Suprapubic skin (tissue), 4 donors: ENCODE measurements around the gene MED13L.

Experiments used
- CTCF ChIP-seq, 2 donors: fragments of 200-600 bp in 1 of 2; fragments of 450-650 bp in 1 of 2; sonication (generic) in 1 of 2; IDR thresholded peaks; one replicate each; pipeline ENCODE4 v1.5.1; 2016 to 2019; ENCODE audit warnings: antibody characterized with exemption in 2 of 2, mild to moderate bottlenecking in 1 of 2, moderate library complexity in 1 of 2
- POLR2A ChIP-seq, 2 donors: fragments of 450-650 bp; IDR thresholded peaks; one replicate each; pipeline ENCODE4 v1.6.1; 2017; ENCODE audit warnings: antibody characterized with exemption in 2 of 2, mild to moderate bottlenecking in 2 of 2, moderate library complexity in 2 of 2
- POLR2AphosphoS5 ChIP-seq, 3 donors: sonication (generic); formaldehyde crosslinking; IDR thresholded peaks; one replicate each; pipeline ENCODE4 v1.6.1; 2017; ENCODE audit warnings: antibody characterized with exemption in 3 of 3

- no peak for TF ChIP-seq CTCF (IDR thresholded peaks at IDR 0.05)
- no peak for TF ChIP-seq POLR2A (IDR thresholded peaks at IDR 0.05)
- no peak for TF ChIP-seq POLR2AphosphoS5 (IDR thresholded peaks at IDR 0.05)
Measured at GRCh38 chr12:116204785-116205184, 72.7 kb downstream of the MED13L start.
